Left cardiac atrium (tissue), 4 donors: ENCODE measurements around the gene NCOA3. TPM values are rescaled to one million over a fixed set of nuclear protein-coding genes. Genes with fewer than 3 reads are reported as not detected.

ENCODE experiments used
- ATAC-seq, 2 donors: fragments of 200-7000 bp; cut with Tn5 transposase; one replicate each; pipeline ENCODE4 v1.9.1; 2020; ENCODE audit warnings: mild to moderate bottlenecking in 2 of 2, moderate library complexity in 2 of 2
- DNase-seq: peaks from one replicate; pipeline ENCODE4 v3.0.0-alpha.2; 2020
- intact Hi-C, 2 donors: fragments of 100-400 bp; cut with DNase I; formaldehyde crosslinking; loops; one replicate each; pipeline versions ENCODE4 v1.14.1 to v1.15.1; 2022 to 2023
- total RNA-seq, 2 donors: library from RNA; stranded (reverse); fragmentation: NEBNext Ultra II Directional; extraction: Animal tissue kit (Norgen Biotek cat#: 25700); gene quantifications; one replicate each; pipeline ENCODE4 v1.2.1, GENCODE V29; 2021
- donor health status: DM: no; HTN: yes; CAD: no.
- donor health status: DM: no; HTN: yes; CAD: no; lungs with severe emphysema.
- donor health status: DM: yes; HTN: yes; CAD: no.
- donor health status: Dilated cardiomyopathy.

NCOA3 gene
- total RNA-seq, 2 donors from 2014 or later = 18.6 to 25.2 TPM

DNA sequence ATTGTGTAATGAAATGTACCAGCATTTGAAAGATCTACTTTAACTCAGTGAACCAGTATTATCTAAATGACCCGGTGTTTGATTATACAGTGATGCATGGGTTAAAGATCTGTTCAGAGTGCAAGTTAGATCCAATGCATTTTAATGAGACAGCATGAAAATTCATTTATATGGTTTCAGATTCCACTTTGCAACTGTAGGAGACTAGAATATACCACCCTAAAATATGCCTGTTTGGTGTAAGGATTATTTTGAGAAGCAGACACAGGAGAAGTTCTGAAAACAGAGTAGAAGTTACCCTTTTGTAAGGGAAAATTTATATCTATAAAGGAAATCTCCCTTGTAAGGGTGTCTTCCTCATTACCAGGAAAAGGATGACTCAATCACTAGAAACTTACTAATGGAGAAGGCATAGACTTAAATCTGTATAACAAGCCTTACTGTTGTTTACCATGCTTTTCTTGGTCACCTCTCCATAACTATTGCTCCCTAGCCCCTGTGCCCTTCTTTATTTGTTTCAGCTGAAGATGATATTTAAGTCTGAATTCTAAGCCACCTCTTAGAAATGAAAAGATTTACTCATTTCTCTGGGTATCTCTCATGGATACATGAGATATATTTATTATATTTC lies 105.4 kb downstream of the NCOA3 start:
- ATAC-seq = peak in 1 of 2 donors; percentile 23
- DNase-seq = no peak
- intact Hi-C loops = no loop called here

DNA sequence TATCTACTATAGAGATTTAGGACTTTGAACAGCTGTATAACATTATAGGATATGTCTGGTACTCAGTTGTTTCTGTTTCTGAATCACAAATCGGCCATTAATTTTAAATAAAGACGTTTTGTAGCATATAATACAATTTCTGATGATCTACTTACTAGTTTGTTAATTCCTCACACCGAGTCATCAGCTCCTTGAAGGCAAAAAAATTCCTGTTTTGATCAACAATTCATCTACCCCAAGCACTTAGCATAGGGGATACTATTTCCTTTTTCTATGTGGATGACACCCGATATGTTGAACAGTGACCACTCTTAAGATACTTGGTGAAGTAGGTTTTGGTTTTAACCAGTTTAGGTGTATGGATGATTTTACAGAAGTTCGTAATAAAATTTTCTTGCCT lies 107.3 kb downstream of the NCOA3 start:
- ATAC-seq (no peak), DNase-seq (no peak)
- intact Hi-C loops = no loop called here

DNA sequence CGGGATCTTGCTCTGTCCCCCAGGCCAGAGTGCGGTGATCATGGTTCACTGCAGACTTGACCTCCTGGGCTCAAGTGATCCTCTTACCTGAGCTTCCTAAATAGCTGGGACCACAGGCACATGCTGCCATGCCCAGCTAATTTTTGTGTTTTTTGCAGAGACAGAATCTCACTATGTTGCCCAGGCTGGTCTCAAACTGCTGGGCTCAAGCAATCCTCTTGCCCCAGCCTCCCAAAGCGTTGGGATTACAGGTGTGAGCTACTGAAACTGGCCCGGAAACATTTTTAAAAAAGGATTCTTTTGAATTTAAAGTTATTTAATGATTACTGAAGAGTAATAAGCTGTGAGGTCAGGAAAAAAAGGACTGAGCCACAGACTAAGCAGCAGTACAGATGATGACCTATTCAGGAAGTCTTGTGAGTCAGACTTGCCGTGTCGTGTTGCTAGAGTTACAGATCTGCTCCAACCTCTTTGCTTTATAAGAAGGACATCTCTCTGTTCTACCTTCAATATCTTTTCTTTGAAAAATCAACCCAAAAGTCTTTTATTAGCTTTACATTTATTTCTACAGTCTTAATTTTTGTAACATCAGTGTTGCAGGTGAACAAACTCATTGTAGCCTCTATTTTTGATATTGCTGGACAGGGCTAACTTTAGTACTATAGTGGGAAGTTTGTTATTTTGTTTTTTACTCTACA lies 108.7 kb downstream of the NCOA3 start:
- DNase-seq (peak; percentile 79), ATAC-seq (peak in 1 of 2 donors; percentile 89)
- intact Hi-C loops = loop anchor here (10.0 kb wide), 3 partner anchors 106 to 856 kb away; partner anchors contain the start of gene NCOA3 (in 1 of the 2)

DNA sequence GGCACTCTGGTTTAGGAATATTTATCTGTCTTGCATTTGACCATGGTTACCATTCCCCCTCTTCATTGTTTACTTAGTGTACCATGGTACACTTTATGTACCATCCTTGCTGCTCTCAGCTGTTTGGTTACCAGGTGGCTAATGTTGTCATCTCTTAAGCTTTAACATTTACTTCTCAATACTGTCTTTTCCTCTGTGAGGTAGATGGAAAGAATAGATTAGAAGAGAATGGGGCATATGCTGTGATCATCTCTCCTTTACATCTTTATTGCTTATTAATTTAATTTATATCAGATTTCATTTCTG lies 109.2 kb downstream of the NCOA3 start:
- intact Hi-C loops = loop anchor here (10.0 kb wide), 3 partner anchors 106 to 856 kb away; partner anchors contain the start of gene NCOA3 (in 1 of the 2)
- no peak for DNase-seq
- ATAC-seq = no peak

DNA sequence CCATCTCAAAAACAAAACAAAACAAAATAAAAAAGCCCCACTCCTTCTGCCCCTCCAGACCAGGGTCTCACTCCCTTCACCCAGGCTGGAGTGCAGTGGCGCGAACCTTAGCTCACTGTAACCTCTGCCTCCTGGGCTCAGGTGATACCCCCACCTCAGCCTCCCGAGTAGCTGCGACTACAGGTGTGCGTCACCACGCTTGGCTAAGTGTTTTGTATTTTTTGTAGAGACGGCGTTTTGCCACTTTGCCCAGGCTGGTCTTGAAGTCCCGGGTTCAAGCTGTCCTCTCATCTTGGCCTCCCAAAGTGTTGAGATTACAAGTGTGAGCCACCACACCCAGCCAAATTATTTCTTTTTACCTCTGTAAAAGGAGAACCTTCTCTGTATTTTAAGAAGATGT lies 110.1 kb downstream of the NCOA3 start:
- DNase-seq = no peak
- intact Hi-C loops = loop anchor here (10.0 kb wide), 3 partner anchors 107 to 857 kb away; partner anchors contain the start of gene NCOA3 (in 1 of the 2)
- ATAC-seq = no peak

DNA sequence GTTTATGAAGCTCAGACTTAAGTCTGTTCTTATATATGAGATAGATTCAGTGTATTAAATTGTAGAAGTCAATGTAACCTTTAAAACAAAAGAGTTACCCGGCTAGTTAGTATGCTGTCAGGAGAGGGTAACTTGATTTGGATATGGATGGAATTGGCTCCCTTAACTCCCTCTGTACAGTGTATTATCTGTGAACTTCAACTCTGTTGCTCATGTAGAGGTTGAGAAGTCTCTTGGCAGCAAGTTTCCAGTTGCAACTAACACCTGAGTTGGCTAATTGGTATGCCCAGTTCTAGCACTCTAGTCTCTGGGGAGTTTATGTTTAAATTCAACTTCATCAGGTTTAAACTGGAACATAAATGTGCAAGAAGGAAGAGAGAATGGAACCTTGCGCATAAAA lies 111.0 kb downstream of the NCOA3 start:
- ATAC-seq (peak in 1 of 2 donors; percentile 21), DNase-seq (no peak)
- intact Hi-C loops = loop anchor here (10.0 kb wide), 3 partner anchors 108 to 858 kb away; partner anchors contain the start of gene NCOA3 (in 1 of the 2)

- ATAC-seq = no peak
- intact Hi-C loops = loop anchor here (10.0 kb wide), 3 partner anchors 110 to 860 kb away; partner anchors contain the start of gene NCOA3 (in 1 of the 2)
- no peak for DNase-seq
Observed at GRCh38 chr20:47614703-47615309, 113.1 kb downstream of the NCOA3 start.

DNA sequence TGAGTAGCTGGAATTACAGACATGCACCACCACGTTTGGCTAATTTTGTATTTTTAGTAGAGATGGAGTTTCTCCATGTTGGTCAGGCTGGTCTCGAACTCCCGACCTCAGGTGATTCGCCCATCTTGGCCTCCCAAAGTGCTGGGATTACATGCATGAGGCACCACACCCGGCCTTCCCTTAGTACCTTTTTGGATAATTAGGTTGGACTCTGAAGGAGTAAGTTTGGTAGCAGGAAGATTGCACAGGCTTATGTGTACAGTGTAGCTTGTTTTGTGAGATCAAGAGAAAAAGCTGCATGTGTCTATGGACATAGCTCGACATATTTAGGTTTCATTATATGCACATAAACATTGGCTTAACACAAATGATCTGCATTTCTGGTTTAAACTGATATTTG lies 116.8 kb downstream of the NCOA3 start:
- DNase-seq (no peak), ATAC-seq (no peak)
- intact Hi-C loops = loop anchor here (10.0 kb wide), 3 partner anchors 114 to 864 kb away; partner anchors contain the start of gene NCOA3 (in 1 of the 2)

DNA sequence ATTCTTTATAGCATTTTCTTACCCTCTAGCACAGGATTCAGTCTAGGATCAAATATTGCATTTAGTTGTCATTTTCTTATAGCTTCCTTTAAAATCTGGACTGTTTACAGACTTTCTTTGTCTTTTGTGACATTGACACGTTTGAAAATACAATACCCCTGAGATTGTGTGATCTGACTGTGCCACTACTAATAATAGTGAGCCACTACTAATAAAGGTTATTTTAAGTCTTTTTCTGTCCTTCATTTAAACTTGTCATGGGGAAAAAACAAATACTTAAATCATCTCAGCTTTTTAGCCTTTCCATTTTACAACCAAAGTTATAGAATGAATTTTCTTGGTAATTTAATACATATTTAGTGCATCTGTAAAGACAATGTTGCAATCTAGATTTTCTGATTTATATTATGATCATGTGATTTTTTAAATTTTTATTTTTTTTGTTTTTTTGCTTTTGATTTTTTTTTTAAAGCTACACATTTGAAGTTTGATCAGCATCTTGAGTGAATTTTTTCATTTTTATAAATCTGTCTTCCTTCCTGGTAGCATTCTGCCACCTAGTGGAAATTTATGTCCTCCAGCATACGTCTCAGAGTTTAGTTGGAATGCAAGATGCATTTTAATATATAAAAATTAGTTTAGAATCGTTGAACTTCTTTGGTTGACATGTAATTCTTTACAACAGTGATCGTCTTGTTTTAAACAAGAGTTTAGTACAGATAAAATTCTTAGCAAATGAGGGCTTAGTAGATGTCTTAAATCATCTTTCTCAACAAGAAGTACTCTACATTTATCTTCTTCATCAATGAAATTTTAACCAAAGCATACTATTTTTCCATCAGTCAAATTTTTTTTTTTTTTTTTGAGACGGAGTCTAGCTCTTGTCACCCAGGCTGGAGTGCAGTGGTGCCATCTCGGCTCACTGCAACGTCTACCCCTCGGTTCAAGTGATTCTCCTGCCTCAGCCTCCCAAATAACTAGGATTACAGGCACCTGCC lies 119.4 kb downstream of the NCOA3 start:
- DNase-seq = no peak
- intact Hi-C loops = loop anchor here (2.0 to 10.0 kb wide), 6 partner anchors 119 to 866 kb away; partner anchors contain the start of gene NCOA3 (in 1 of the 2)
- ATAC-seq = peak in 1 of 2 donors; percentile 34

GRCh38 chr20:47622118-47622665 lies 120.5 kb downstream of the NCOA3 start:
- intact Hi-C loops = loop anchor here (5.0 to 10.0 kb wide), 4 partner anchors 120 to 867 kb away; partner anchors contain the start of gene NCOA3 (in 1 of the 2)
- no peak for DNase-seq
- ATAC-seq = no peak

- intact Hi-C loops = loop anchor here (5.0 to 10.0 kb wide), 4 partner anchors 121 to 868 kb away; partner anchors contain the start of gene NCOA3 (in 1 of the 2)
- ATAC-seq (no peak), DNase-seq (no peak)
Observed at GRCh38 chr20:47623206-47623605, 121.5 kb downstream of the NCOA3 start.

DNA sequence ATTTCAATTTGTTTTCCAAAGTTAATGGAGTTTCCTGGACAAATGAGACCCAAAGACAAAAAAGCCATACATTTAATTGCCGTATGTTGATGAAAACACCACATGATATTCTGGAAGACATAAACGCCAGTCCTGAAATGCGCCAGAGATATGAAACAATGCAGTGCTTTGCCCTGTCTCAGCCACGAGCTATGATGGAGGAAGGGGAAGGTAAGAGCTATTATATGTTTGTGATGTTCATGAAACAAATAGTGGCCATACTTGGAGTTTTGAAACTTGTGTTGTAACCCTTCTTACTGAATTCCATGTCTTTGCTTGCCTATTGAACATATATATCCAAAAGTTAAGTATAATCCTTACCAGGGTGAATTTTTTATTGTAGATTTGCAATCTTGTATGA lies 125.9 kb downstream of the NCOA3 start:
- ATAC-seq (no peak), DNase-seq (no peak)
- intact Hi-C loops = loop anchor here in 1 of 2 donors (10.0 kb wide), 2 partner anchors 423 to 873 kb away; no protein-coding TSS in a partner anchor

- DNase-seq (no peak), ATAC-seq (no peak)
- intact Hi-C loops = loop anchor here in 1 of 2 donors (10.0 kb wide), 2 partner anchors 425 to 875 kb away; no protein-coding TSS in a partner anchor
Observed at GRCh38 chr20:47629907-47630306, 128.2 kb downstream of the NCOA3 start.

GRCh38 chr20:47631078-47631477 lies 129.4 kb downstream of the NCOA3 start:
- intact Hi-C loops = no loop called here
- DNase-seq (no peak), ATAC-seq (no peak)

- intact Hi-C loops = no loop called here
- ATAC-seq (no peak), DNase-seq (no peak)
Observed at GRCh38 chr20:47635256-47635655, 133.6 kb downstream of the NCOA3 start.

DNA sequence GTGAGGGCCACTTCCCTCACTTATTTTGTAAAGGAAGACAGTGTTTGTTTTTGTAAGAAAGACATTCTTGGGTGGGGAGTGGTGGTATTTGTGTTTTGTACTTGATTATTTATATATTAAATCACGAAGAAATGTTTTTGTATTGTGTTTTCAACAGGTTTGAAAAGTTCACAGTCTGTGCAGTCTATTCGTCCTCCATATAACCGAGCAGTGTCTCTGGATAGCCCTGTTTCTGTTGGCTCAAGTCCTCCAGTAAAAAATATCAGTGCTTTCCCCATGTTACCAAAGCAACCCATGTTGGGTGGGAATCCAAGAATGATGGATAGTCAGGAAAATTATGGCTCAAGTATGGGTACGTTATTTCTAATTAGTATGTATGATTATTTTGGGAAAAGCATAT lies 137.2 kb downstream of the NCOA3 start:
- intact Hi-C loops = no loop called here

GRCh38 chr20:47642118-47642517 lies 140.4 kb downstream of the NCOA3 start:
- DNase-seq (no peak), ATAC-seq (peak in 1 of 2 donors; percentile 47)
- intact Hi-C loops = no loop called here

More for the DNA sequence above, 137.2 kb downstream of the NCOA3 start:
- ATAC-seq (no peak), DNase-seq (no peak)

- no peak for DNase-seq
- ATAC-seq = no peak
- intact Hi-C loops = no loop called here
Observed at GRCh38 chr20:47642624-47643023, 140.9 kb downstream of the NCOA3 start.
